Ovary (tissue), 3 donors: Measurements from ENCODE around the gene AUTS2.

Experiments used
- EP300 ChIP-seq: sonication (generic); formaldehyde crosslinking; IDR thresholded peaks from one replicate; pipeline ENCODE4 v1.6.1; 2017; ENCODE audit warnings: antibody characterized with exemption
- TF ChIP-seq, protein P1 (sequence below), 3 donors: fragments of 450-650 bp in 2 of 3; fragments of 200-600 bp in 1 of 3; IDR thresholded peaks; one replicate each; pipeline versions ENCODE4 v1.5.1 to v1.8.0; 2016 to 2022; ENCODE audit warnings: antibody characterized with exemption in 3 of 3, mild to moderate bottlenecking in 1 of 3
- donor health status: DM: no; HTN: no; CAD: no.

DNA sequence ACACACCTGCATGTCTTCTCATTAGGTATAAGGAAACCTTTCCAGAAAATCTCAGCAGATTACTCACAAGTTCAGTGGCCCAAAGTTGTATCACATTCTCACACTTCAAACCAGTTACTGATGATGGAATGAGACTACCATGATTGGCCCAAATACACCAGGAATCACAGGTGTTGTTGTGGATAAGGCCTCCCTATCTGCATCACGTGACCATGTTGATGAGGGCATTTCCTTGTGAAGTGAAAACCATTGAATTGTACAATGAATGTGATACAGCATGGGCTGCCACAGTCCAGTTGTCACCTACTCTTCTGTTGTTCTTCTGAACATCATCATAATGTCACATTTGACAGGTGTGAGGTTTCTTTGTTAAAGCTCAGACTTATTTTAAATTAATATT, 431.7 kb downstream of the AUTS2 start:
- no peak for TF ChIP-seq EP300
- TF ChIP-seq, protein P1, sequence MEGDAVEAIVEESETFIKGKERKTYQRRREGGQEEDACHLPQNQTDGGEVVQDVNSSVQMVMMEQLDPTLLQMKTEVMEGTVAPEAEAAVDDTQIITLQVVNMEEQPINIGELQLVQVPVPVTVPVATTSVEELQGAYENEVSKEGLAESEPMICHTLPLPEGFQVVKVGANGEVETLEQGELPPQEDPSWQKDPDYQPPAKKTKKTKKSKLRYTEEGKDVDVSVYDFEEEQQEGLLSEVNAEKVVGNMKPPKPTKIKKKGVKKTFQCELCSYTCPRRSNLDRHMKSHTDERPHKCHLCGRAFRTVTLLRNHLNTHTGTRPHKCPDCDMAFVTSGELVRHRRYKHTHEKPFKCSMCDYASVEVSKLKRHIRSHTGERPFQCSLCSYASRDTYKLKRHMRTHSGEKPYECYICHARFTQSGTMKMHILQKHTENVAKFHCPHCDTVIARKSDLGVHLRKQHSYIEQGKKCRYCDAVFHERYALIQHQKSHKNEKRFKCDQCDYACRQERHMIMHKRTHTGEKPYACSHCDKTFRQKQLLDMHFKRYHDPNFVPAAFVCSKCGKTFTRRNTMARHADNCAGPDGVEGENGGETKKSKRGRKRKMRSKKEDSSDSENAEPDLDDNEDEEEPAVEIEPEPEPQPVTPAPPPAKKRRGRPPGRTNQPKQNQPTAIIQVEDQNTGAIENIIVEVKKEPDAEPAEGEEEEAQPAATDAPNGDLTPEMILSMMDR (IDR thresholded peaks at IDR 0.05): no peak
